Activated T-helper 17 cell treated with anti-CD3 and anti-CD28 coated beads, Interleukin-2, amount 50 U/mL, for 72 hours (primary cell): ENCODE results near the gene COL20A1. TPM values are rescaled to one million over a fixed set of nuclear protein-coding genes. Genes with fewer than 3 reads are reported as not detected.
A peak's percentile ranks its signal among the peaks of the same experiment; 100 is the strongest.
"Not testable (repeated sequence)": the region's sequence is repeated elsewhere in the genome, so short reads cannot be mapped to it uniquely, and the experiment has no call there.

Experiments used
- ATAC-seq: fragments of 150-1000 bp; cut with Tn5 transposase; replicated peaks from 2 replicates; pipeline ENCODE4 v1.10.0; 2021; ENCODE audit warnings: mild to moderate bottlenecking, moderate library complexity
- H3K27ac Mint-ChIP-seq: one replicate; pipeline ENCODE4 v1.8.0; 2022; ENCODE audit warnings: mixed read lengths
- H3K27me3 Mint-ChIP-seq: one replicate; pipeline ENCODE4 v1.8.0; 2022; ENCODE audit warnings: mixed read lengths
- H3K36me3 Mint-ChIP-seq: one replicate; pipeline ENCODE4 v1.8.0; 2022; ENCODE audit warnings: low read depth, mild to moderate bottlenecking, mixed read lengths
- H3K4me1 Mint-ChIP-seq: one replicate; pipeline ENCODE4 v1.8.0; 2022; ENCODE audit warnings: mixed read lengths
- H3K4me3 Mint-ChIP-seq: one replicate; pipeline ENCODE4 v1.8.0; 2022; ENCODE audit warnings: mild to moderate bottlenecking, mixed read lengths
- H3K9me3 Mint-ChIP-seq: one replicate; pipeline ENCODE4 v1.8.0; 2022; ENCODE audit warnings: mixed read lengths
- total RNA-seq, 2 donors: library from RNA; stranded (reverse); gene quantifications; one replicate each; pipeline ENCODE4 v1.2.3, GENCODE V29; 2022

COL20A1 gene
- total RNA-seq, 2 donors from 2014 or later: 0.16 to 0.17 TPM

GRCh38 chr20:63297796-63298572, 5.0 kb downstream of the COL20A1 start:
- Mint-ChIP-seq H3K27me3 (peaks cover 11% of the 10 kb centered on the region), H3K36me3 (no peaks in the 10 kb centered on the region), H3K4me1 (no peaks in the 10 kb centered on the region), H3K27ac (no peak overlapping the region), H3K9me3 (peaks cover 5% of the 10 kb centered on the region), H3K4me3 (no peak overlapping the region)
- no peak for ATAC-seq

GRCh38 chr20:63298731-63299312, 5.8 kb downstream of the COL20A1 start:
- no peak for ATAC-seq
- H3K4me1 Mint-ChIP-seq: no peaks in the 10 kb centered on the region
- no peaks in the 10 kb centered on the region for H3K36me3 Mint-ChIP-seq
- H3K9me3 Mint-ChIP-seq: peaks cover 5% of the 10 kb centered on the region
- H3K27ac Mint-ChIP-seq: no peak overlapping the region
- no peak overlapping the region for H3K4me3 Mint-ChIP-seq
- peaks cover 11% of the 10 kb centered on the region for H3K27me3 Mint-ChIP-seq

GRCh38 chr20:63301671-63302070, 8.7 kb downstream of the COL20A1 start:
- Mint-ChIP-seq H3K27ac (no peak overlapping the region), H3K27me3 (peaks cover 11% of the 10 kb centered on the region), H3K36me3 (no peaks in the 10 kb centered on the region), H3K9me3 (peaks cover 5% of the 10 kb centered on the region), H3K4me3 (no peak overlapping the region), H3K4me1 (no peaks in the 10 kb centered on the region)
- ATAC-seq: no peak

GRCh38 chr20:63303095-63303666, 10.2 kb downstream of the COL20A1 start:
- H3K36me3 Mint-ChIP-seq: no peaks in the 10 kb centered on the region
- ATAC-seq: no peak
- H3K27ac Mint-ChIP-seq: no peak overlapping the region
- H3K4me1 Mint-ChIP-seq: no peaks in the 10 kb centered on the region
- H3K27me3 Mint-ChIP-seq: peaks cover 11% of the 10 kb centered on the region
- H3K4me3 Mint-ChIP-seq: no peak overlapping the region
- peaks cover 5% of the 10 kb centered on the region for H3K9me3 Mint-ChIP-seq

GRCh38 chr20:63305393-63305792, 12.4 kb downstream of the COL20A1 start:
- Mint-ChIP-seq H3K36me3 (no peaks in the 10 kb centered on the region), H3K4me3 (no peak overlapping the region), H3K9me3 (peaks cover 5% of the 10 kb centered on the region), H3K4me1 (no peaks in the 10 kb centered on the region), H3K27me3 (peaks cover 11% of the 10 kb centered on the region), H3K27ac (no peak overlapping the region)
- ATAC-seq: no peak

DNA sequence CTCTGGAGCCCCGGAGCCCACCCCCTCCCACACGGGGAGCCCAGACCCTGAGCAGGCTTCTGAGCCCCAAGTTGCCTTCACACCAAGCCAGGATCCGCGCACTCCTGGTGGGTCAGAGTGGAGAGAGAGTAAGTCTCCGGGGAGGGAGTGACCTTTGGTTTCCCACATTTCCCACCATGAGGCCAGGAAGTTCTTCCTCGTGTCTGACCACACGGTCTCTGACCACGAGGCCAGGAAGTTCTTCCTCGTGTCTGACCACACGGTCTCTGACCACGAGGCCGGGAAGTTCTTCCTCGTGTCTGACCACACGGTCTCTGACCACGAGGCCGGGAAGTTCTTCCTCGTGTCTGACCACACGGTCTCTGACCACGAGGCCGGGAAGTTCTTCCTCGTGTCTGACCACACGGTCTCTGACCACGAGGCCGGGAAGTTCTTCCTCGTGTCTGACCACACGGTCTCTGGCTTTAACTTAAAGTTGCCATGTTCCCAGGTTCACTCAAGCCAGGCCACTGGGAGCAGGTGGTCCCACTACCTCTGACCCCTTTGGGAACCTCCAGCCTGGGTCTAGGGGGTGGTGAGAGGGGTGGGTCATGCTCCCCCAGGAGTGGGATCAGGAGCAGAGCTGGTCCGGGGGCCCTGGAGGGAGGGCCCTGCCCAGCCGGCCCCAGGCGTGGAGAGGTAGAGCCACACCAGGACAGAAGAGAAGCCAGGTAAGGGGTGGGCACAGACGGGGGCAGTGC, 13.1 kb downstream of the COL20A1 start:
- not testable (repeated sequence) for H3K4me3 Mint-ChIP-seq, ATAC-seq

GRCh38 chr20:63306673-63307537, 13.9 kb downstream of the COL20A1 start:
- H3K4me1 Mint-ChIP-seq: no peaks in the 10 kb centered on the region
- no peak overlapping the region for H3K27ac Mint-ChIP-seq
- no peak for ATAC-seq
- no peaks in the 10 kb centered on the region for H3K36me3 Mint-ChIP-seq
- peaks cover 8% of the 10 kb centered on the region for H3K27me3 Mint-ChIP-seq
- H3K9me3 Mint-ChIP-seq: peaks cover 5% of the 10 kb centered on the region
- H3K4me3 Mint-ChIP-seq: no peak overlapping the region

More for the DNA sequence above, 13.1 kb downstream of the COL20A1 start:
- H3K9me3 Mint-ChIP-seq, H3K4me1 Mint-ChIP-seq, H3K36me3 Mint-ChIP-seq, H3K27ac Mint-ChIP-seq: not testable (repeated sequence)
- peaks cover 11% of the 10 kb centered on the region for H3K27me3 Mint-ChIP-seq

- H3K27ac Mint-ChIP-seq: no peak overlapping the region
- no peaks in the 10 kb centered on the region for H3K4me1 Mint-ChIP-seq
- peaks cover 6% of the 10 kb centered on the region for H3K27me3 Mint-ChIP-seq
- no peak overlapping the region for H3K4me3 Mint-ChIP-seq
- H3K36me3 Mint-ChIP-seq: no peaks in the 10 kb centered on the region
- no peak for ATAC-seq
- H3K9me3 Mint-ChIP-seq: peaks cover 3% of the 10 kb centered on the region
These were observed 14.7 kb downstream of the COL20A1 start for GRCh38 chr20:63307538-63308217.

GRCh38 chr20:63308218-63308911, 15.4 kb downstream of the COL20A1 start:
- ATAC-seq: no peak
- Mint-ChIP-seq H3K4me3 (no peak overlapping the region), H3K27ac (no peak overlapping the region), H3K4me1 (no peaks in the 10 kb centered on the region), H3K9me3 (no peaks in the 10 kb centered on the region), H3K36me3 (no peaks in the 10 kb centered on the region), H3K27me3 (peaks cover 3% of the 10 kb centered on the region)

DNA sequence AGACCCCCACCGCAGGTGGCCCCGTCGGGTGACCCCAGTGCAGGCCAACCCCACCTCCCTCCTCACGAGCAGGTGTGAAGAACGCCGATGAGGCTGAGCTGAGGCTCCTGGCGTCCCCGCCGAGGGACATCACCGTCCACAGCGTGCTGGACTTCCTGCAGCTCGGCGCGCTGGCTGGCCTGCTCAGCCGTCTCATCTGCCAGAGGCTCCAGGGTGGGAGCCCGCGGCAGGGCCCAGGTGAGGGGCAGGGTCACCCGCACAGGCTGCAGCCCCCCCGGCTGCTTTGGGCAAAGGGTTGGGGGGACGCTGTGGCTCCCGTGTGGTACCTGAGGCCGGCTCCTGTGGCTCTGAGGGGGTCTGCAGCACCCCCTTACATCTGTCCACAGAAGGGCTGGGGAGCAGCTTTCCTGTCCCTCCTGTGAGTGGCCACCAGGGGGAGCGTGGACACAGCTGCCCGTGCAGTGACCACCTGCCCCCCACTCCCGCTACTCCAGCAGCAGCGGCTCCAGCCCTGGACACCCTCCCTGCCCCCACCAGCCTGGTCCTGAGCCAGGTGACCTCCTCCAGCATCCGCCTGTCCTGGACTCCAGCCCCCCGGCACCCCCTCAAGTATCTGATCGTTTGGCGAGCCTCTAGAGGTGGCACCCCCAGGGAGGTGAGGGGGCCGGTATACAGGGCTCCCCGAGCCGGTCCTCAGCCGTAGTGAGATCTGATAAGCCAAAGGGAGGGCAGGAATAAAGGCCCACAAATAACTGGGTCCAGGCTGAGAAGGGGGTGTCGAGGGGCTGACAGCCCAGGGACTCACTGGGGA, 16.5 kb downstream of the COL20A1 start:
- Mint-ChIP-seq H3K4me3 (no peak overlapping the region), H3K36me3 (no peaks in the 10 kb centered on the region), H3K4me1 (no peaks in the 10 kb centered on the region), H3K27ac (no peak overlapping the region), H3K9me3 (no peaks in the 10 kb centered on the region), H3K27me3 (peaks cover 3% of the 10 kb centered on the region)
- peak; percentile 35 for ATAC-seq

- ATAC-seq: no peak
- no peaks in the 10 kb centered on the region for H3K9me3 Mint-ChIP-seq
- no peaks in the 10 kb centered on the region for H3K36me3 Mint-ChIP-seq
- H3K4me3 Mint-ChIP-seq: no peak overlapping the region
- H3K4me1 Mint-ChIP-seq: no peaks in the 10 kb centered on the region
- H3K27me3 Mint-ChIP-seq: peaks cover 3% of the 10 kb centered on the region
- H3K27ac Mint-ChIP-seq: no peak overlapping the region
These were observed 17.4 kb downstream of the COL20A1 start for GRCh38 chr20:63310265-63310991.
